SJCRH30 (cell line): ENCODE data around the gene DDX49. TPM values are rescaled to one million over a fixed set of nuclear protein-coding genes. Genes with fewer than 3 reads are reported as not detected.

Experiments
- DNase-seq, 2 experiments: peaks; one replicate each; pipeline ENCODE4 v3.0.0-alpha.2; 2015 to 2020
- H3K27ac ChIP-seq: fragments of 250-450 bp; sonication (Bioruptor Pico); 2 replicates; pipeline ENCODE4 v1.5.1; 2020; ENCODE audit warnings: mild to moderate bottlenecking, moderate library complexity
- H3K27me3 ChIP-seq: fragments of 250-450 bp; sonication (Bioruptor Pico); 2 replicates; pipeline ENCODE4 v1.5.1; 2020; ENCODE audit warnings: mild to moderate bottlenecking, moderate library complexity
- H3K36me3 ChIP-seq: fragments of 250-450 bp; sonication (Bioruptor Pico); 2 replicates; pipeline ENCODE4 v1.5.1; 2020; ENCODE audit warnings: mild to moderate bottlenecking, moderate library complexity
- H3K4me1 ChIP-seq: fragments of 250-450 bp; sonication (Bioruptor Pico); 2 replicates; pipeline ENCODE4 v1.5.1; 2020; ENCODE audit warnings: mild to moderate bottlenecking, moderate library complexity
- H3K4me3 ChIP-seq: fragments of 250-450 bp; sonication (Bioruptor Pico); 2 replicates; pipeline ENCODE4 v1.5.1; 2020; ENCODE audit warnings: mild to moderate bottlenecking, moderate library complexity
- H3K9me3 ChIP-seq: fragments of 250-450 bp; sonication (Bioruptor Pico); replicated peaks from 2 replicates; pipeline ENCODE4 v1.5.1; 2020; ENCODE audit warnings: mild to moderate bottlenecking, moderate library complexity
- total RNA-seq: library from RNA; depleted of rRNA; stranded (reverse); fragments of >200 nt; shearing (Covaris generic); gene quantifications from 2 replicates; pipeline ENCODE4 v1.2.3, GENCODE V29; 2014

Gene DDX49
- total RNA-seq, 1 experiment from 2014 or later: 41.8 TPM

GRCh38 chr19:18889949-18890745 is 29.4 kb upstream of the DDX49 start:
- Histone ChIP-seq H3K4me3 (no peak overlapping the region), H3K27ac (no peak overlapping the region), H3K27me3 (no peaks in the 10 kb centered on the region)

GRCh38 chr19:18893587-18894253 is 25.8 kb upstream of the DDX49 start:
- Histone ChIP-seq H3K27ac (no peak overlapping the region), H3K4me1 (peaks cover 17% of the 10 kb centered on the region)
- DNase-seq: peak in 1 of 2 experiments; percentile 27

More at GRCh38 chr19:18889949-18890745, 29.4 kb upstream of the DDX49 start:
- DNase-seq: no peak
- Histone ChIP-seq H3K4me1 (peaks cover 12% of the 10 kb centered on the region), H3K9me3 (no peaks in the 10 kb centered on the region), H3K36me3 (no peaks in the 10 kb centered on the region)

GRCh38 chr19:18894254-18895037 is 25.1 kb upstream of the DDX49 start:
- no peaks in the 10 kb centered on the region for H3K36me3 ChIP-seq
- H3K27ac ChIP-seq: no peak overlapping the region
- peak; percentile 88 to 90 for DNase-seq
- no peaks in the 10 kb centered on the region for H3K9me3 ChIP-seq
- H3K4me3 ChIP-seq: peak overlapping the region; percentile 64
- peaks cover 17% of the 10 kb centered on the region for H3K4me1 ChIP-seq
- H3K27me3 ChIP-seq: no peaks in the 10 kb centered on the region

More at GRCh38 chr19:18893587-18894253, 25.8 kb upstream of the DDX49 start:
- Histone ChIP-seq H3K27me3 (no peaks in the 10 kb centered on the region), H3K9me3 (no peaks in the 10 kb centered on the region), H3K36me3 (no peaks in the 10 kb centered on the region), H3K4me3 (peak overlapping the region; percentile 7; the same call in 1 of the 2 replicates)

- no peaks in the 10 kb centered on the region for H3K27me3 ChIP-seq
- H3K4me1 ChIP-seq: peaks cover 17% of the 10 kb centered on the region
- DNase-seq: peak; percentile 62 to 68
- no peaks in the 10 kb centered on the region for H3K9me3 ChIP-seq
- no peaks in the 10 kb centered on the region for H3K36me3 ChIP-seq
- H3K27ac ChIP-seq: no peak overlapping the region
- peak overlapping the region; percentile 64 for H3K4me3 ChIP-seq
These were observed 24.3 kb upstream of the DDX49 start for GRCh38 chr19:18895038-18895823.

GRCh38 chr19:18895824-18896341 is 23.6 kb upstream of the DDX49 start, which contains the start of gene CERS1:
CERS1 (minus strand) TSS chr19:18896158; CDS start chr19:18896072, 86 bp downstream.
- Histone ChIP-seq H3K36me3 (no peaks in the 10 kb centered on the region), H3K27me3 (no peaks in the 10 kb centered on the region), H3K27ac (no peak within 1 kb of the TSS), H3K4me1 (peaks cover 17% of the 10 kb centered on the region), H3K4me3 (peak within 1 kb of the TSS; percentile 64), H3K9me3 (no peaks in the 10 kb centered on the region)
- DNase-seq: peak in 1 of 2 experiments; percentile 53

GRCh38 chr19:18896421-18896841 is 23.1 kb upstream of the DDX49 start:
- Histone ChIP-seq H3K4me3 (no peak overlapping the region), H3K27me3 (no peaks in the 10 kb centered on the region), H3K27ac (no peak overlapping the region), H3K4me1 (peaks cover 17% of the 10 kb centered on the region), H3K36me3 (peaks cover 4% of the 10 kb centered on the region; the same call in 1 of the 2 replicates), H3K9me3 (no peaks in the 10 kb centered on the region)
- no peak for DNase-seq

- H3K4me1 ChIP-seq: peaks cover 17% of the 10 kb centered on the region
- no peak for DNase-seq
These were observed 22.2 kb upstream of the DDX49 start for GRCh38 chr19:18897094-18898029.

GRCh38 chr19:18898081-18898606 is 21.4 kb upstream of the DDX49 start:
- H3K27ac ChIP-seq: no peak overlapping the region
- peaks cover 7% of the 10 kb centered on the region; the same call in 1 of the 2 replicates for H3K36me3 ChIP-seq
- peaks cover 17% of the 10 kb centered on the region for H3K4me1 ChIP-seq
- H3K9me3 ChIP-seq: no peaks in the 10 kb centered on the region
- no peak overlapping the region for H3K4me3 ChIP-seq
- no peaks in the 10 kb centered on the region for H3K27me3 ChIP-seq
- peak; percentile 37 to 42 for DNase-seq

More at GRCh38 chr19:18897094-18898029, 22.2 kb upstream of the DDX49 start:
- Histone ChIP-seq H3K9me3 (no peaks in the 10 kb centered on the region), H3K4me3 (no peak overlapping the region), H3K27ac (no peak overlapping the region), H3K27me3 (no peaks in the 10 kb centered on the region), H3K36me3 (peaks cover 7% of the 10 kb centered on the region; the same call in 1 of the 2 replicates)

GRCh38 chr19:18898607-18899408 is 20.7 kb upstream of the DDX49 start:
- no peak for DNase-seq
- H3K27ac ChIP-seq: no peak overlapping the region
- no peaks in the 10 kb centered on the region for H3K9me3 ChIP-seq
- no peak overlapping the region for H3K4me3 ChIP-seq
- H3K36me3 ChIP-seq: peaks cover 7% of the 10 kb centered on the region; the same call in 1 of the 2 replicates
- H3K4me1 ChIP-seq: peaks cover 14% of the 10 kb centered on the region
- H3K27me3 ChIP-seq: no peaks in the 10 kb centered on the region

- Histone ChIP-seq H3K4me1 (peaks cover 6% of the 10 kb centered on the region; the same call in 1 of the 2 replicates), H3K9me3 (no peaks in the 10 kb centered on the region), H3K36me3 (peaks cover 7% of the 10 kb centered on the region; the same call in 1 of the 2 replicates), H3K27me3 (no peaks in the 10 kb centered on the region), H3K27ac (no peak overlapping the region), H3K4me3 (no peak overlapping the region)
- no peak for DNase-seq
These were observed 19.6 kb upstream of the DDX49 start for GRCh38 chr19:18899624-18900560.
